Measurements from ENCODE around the gene KCNH4.

- no peak for TF ChIP-seq CTCF (conservative IDR thresholded peaks at IDR 0.05)
- no peak for TF ChIP-seq ZFX (IDR thresholded peaks at IDR 0.05)
Measured at GRCh38 chr17:42193969-42194899, 13.3 kb upstream of the KCNH4 start, which contains the start of gene GHDC.

All from C4-2B (cell line).